Activated CD4-positive, CD25-positive, alpha-beta regulatory T cell treated with anti-CD3 and anti-CD28 coated beads, Interleukin-2, amount 50 U/mL, for 72 hours (primary cell): ENCODE data around the gene A4GALT.
"Not testable (repeated sequence)": the region's sequence is repeated elsewhere in the genome, so short reads cannot be mapped to it uniquely, and the experiment has no call there.

ENCODE experiments used
- DNase-seq: peaks from one replicate; pipeline ENCODE4 v3.0.0; 2021

The A4GALT gene, protein sequence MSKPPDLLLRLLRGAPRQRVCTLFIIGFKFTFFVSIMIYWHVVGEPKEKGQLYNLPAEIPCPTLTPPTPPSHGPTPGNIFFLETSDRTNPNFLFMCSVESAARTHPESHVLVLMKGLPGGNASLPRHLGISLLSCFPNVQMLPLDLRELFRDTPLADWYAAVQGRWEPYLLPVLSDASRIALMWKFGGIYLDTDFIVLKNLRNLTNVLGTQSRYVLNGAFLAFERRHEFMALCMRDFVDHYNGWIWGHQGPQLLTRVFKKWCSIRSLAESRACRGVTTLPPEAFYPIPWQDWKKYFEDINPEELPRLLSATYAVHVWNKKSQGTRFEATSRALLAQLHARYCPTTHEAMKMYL

DNA sequence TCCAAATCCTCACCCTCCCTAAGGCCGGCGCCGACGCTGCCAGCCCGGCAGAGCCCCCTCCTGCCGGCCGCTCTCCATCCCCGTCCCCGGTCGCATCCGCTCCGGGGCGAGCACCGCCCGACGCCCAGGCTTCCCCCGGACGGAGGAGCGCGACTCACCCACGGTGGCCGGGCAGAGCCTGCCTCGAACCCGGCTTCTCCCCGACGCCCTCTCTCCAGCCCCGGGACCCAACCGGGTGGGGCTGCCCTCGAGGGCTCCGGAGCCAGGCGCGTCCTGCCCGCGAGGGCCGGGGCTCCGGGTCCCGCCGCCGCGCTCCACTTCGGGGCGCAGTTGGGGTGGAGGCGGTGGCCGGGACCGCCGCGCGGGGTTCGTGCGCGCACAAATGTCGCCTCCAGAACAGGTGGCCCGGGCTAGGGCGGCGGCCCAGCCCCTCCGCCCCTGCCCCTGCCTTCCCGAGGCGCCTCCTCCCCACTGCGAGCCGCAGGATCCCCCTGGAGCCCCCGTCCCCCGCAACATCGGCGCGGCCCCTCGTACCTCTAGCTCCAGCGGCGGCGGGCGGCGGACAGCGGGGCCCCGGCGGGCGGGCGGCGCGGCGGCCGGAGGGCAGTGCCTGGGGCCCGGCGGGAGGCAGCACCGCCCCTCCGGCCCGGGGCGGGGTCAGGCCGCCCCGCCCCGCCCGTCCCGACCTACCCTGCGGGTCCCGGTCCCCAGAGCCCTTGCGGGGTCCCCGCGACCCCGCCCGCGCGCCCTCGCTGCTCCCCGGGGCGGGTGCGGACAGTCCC is at the start of gene A4GALT:
Gene A4GALT (minus strand): TSS at position 608 of the 782 bp plus-strand sequence. CDS start 26,919 bp downstream, outside the sequence.
- DNase-seq: no peak

DNA sequence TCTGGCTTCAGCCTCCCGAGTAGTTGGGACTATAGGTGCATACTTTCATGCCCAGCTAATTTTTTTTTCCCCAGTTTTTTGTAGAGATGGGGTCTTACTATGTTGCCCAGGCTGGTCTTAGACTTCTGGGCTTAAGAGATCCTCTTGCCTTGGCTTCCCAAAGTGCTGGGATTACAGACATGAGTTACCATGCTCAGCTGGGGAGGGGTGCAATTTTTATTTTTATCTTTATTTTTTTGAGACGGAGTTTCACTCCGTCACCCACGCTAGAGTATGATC is 49.7 kb upstream of the A4GALT start:
- no peak for DNase-seq

DNA sequence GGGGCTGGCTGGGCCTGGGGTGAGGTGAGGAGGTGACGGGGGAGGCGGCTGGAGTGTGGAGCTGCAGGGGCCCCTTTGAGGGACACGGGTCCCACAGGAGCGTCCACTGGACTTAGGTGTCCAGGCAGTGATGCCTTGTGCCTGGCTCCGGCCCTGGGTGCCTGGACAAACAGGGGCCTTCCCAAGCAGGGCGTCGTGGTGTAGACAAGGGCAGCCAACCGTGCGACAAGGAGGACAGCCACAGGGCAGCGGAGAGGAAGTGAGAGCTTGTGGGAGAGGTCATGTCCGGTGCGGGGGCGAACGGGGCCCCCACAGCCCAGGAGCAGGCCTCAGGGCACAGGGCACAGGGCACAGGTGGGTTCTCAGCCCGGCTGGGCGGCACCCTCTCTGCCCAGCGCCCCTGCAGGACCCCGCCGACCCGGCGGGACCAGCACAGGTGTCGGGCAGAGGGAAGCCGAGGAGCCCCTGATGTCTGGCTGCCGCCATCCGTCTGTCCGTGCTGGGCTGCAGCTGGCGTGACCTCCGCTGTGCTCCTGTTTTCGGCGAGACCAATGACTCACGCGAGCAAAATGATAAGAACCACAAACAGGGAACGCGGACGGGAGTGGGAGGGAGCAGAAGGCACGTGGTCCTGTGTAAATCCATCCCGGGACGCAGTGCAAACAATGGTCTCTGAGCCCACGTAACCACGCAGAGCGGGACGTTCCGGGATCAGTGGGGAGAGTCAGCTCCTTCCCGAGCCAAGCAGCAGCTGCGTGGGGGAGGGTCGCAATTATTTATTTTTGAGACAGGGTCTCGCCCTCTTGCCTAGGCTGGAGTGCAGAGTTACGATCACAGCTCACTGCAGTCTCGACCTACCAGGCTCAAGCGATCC is 49.1 kb upstream of the A4GALT start:
- DNase-seq: no peak

DNA sequence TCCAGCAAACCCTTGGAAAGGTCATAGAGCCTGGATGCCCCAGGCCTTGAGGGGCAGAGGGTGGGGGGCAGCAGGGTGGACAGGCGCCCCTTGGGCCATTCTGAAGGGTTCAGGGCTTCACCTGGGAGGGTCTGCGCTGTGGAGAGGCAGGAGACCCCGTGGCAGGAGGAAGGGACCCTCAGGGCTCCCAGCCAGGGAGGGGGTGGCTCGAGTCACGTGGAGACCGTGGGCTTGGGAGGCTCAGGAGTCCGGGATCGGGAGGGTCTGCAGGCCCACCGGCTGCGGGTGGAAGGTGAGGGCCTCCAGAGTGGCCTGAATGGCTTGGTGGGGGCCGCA is 48.5 kb upstream of the A4GALT start:
- DNase-seq: no peak

DNA sequence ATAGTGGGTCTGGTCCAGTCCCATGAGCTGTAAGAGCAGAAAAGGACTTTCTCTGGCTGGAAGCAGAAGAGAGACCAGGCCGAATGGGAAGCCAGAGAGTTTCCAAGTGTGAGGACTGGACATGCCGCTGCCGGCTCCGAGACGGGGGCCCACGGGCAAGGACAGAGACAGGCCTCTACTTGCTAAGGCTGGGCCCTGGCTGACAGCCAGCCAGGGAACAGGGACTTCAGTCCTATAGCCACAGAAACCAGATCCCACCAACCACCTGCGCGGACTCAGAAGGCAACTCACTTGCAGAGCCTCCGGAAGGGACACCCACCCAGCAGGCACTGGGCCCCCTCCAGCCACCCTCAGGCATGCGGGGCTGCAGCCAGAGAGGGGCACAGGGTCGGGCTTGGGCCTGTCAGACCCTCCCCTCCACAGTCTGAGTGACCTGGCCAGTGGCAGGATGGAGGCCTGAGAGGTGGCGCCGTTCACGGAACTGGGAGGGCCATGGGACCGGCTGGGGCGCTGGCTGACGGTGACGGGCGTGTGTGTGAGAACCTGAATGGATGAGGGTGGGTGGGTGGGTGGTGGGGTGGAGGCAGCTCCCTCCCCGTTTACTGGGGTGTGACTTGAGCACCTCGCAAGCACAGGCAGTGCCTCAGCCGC is 47.8 kb upstream of the A4GALT start:
- no peak for DNase-seq

DNA sequence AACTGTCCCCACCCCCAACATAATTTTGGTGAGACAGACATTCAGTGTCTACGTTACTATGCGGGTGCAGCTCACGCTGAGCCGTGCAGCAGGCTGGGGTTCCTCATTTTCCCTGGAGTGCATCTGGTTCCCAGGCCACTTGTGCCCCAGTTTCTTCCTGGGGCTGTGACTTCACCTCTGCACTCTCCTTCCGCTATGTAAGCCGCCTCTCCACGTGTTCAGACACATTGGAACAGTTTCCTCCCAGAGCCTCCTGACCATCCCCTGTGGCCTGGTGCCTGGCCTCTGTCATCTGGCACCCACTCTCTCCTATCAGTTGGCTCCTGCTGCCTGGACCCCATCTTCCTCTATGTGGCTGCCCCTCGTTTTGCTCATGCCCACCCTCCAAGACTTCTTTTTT is 46.2 kb upstream of the A4GALT start:
- no peak for DNase-seq

DNA sequence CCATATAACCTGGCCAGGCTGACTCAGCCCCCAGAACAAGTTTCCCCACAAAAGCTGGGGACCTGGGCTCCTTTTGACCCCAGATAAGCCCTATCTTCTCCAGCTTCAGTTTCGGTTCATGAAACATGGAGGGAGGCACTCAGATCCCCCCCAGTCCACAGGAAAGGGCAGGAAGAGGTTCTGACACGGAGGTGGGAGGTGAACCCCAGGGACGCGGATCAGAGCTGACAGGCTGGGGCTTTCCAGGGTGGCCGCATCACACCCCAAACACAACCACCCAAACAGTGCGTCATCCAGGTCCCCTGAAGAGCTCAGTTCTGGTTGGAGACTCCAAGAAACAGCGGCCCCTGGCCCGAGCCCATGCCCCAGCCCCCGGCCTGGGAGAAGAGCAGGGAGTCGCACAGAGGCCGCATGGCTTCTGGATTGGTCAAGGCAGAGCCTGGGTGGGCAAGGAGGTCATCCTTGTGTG is 44.3 kb upstream of the A4GALT start:
- DNase-seq: no peak

DNA sequence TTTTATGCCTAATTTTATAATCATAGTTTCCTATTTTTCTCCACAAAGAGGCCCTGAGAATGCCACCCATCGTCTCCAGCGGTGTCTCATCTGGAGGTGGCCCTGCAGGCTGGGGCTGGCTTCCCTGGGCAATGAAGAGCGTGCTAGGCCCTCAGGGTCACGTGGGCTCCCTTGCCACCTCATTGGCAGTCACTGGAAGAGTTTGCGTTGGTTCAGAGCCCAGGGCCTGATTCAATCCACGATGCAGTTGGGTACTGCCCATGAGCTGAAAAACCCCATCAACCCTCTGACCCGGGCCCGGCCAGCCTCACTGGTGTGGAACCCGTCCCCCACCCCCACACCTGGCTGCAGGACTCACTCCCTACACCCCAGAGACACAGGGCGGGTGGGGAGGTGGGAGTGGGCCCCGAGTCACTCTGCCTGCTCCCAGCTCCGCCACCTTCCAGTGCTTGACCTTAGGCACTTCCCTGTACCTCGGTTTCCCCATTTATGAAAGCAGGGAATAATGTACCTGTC is 43.4 kb upstream of the A4GALT start:
- DNase-seq: no peak

DNA sequence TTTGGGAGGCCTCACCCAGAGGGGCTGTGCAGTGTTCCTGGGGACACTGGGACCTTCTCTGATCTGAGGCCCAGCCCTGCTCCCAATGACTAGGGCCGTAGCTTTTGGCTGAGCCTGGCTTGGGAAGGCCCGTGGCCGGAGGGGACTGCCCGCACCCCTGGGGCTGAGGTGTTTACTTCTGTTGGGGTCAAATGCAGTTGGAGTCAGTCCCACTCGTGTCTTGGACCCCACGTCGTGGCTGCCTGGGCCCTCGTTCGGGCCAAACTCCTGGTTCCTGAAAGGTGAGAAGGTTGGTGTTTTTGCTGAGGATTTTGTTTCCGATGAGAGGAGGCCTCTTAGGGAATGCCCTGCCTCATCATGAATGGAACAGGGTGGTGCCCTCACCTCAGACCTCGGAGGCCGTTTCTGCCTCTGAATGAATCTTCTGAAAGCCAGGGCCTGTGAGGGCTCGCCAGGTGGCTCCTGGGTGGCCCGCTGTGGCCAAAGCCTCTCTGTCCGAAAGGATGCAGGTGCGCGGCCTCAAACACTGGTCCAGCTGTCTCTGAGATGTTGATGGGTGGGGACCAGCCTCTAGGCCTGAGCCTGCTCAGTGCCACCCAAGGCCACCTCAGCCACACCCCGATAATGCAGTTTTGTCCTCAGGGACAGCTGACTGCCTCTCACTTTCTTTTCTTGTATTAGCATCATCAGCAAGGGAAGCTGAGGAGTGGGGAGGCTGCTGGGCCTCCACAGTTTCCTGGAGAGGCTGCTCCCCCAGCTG is 40.3 kb upstream of the A4GALT start:
- no peak for DNase-seq

DNA sequence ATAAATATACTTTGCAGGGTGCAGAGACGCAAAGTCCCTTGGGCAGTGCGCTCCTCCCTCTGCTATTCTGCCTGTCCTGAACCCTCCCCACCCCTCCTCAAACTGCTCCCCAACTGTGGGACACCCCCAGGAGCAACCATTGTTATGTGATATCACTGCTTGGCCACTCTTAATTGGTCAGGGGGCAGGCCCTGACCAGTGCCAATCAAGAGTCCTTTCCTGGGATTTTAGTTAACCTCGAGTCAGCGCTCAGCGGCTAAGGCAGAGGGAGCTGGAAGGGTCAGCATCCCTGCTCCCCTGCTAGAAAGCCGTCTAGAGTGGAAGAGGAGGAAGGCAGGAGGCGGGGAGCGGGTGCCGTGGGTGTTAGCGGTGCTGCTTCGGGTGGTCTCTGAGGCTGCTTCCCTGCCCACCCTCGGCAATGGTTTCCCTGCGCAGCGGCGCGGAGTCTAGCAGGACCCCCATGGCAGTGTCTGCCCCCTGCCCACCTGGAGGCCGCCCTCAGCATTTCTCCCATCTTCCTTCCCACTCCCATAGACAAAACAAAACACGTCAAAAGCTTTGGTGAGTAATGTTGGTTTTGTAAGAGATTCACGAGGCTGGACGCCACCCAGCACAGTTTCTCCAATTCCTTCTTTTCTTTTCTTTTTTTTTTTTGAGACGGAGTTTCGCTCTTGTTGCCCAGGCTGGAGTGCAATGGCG is 38.4 kb upstream of the A4GALT start:
- DNase-seq: no peak

DNA sequence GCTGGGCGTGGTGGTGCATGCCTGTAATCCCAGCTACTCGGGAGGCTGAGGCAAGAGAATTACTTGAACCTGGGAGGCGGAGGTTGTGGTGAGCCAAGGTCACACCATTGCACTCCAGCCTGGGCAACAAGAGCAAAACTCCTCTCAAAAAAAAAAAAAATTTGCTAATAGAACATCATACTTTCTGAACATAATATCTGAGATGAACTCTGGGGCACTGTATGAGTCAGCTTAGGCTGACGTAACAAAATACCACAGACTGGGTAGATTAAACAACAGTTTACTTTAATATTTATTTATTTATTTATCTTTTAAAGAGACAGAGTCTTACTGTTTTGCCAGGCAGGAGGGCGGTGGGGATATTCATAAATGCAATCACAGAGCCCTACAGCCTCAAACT is 34.9 kb upstream of the A4GALT start:
- DNase-seq: not testable (repeated sequence)

DNA sequence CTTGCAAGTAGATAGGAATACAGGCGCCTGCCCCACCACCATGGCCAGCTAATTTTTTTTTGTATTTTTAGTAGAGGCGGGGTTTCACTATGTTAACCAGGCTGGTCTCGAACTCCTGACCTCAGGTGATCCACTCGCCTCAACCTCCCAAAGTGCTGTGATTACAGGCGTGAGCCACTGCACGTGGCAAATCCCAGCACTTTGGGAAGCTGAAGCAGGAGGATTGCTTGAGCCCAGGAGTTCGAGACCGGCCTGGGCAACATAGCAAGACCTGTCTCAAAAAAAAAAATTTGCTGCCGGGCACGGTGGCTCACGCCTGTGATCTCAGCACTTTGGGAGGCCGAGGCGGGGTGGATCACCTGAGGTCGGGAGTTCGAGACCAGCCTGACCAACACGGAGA is 34.5 kb upstream of the A4GALT start:
- not testable (repeated sequence) for DNase-seq

DNA sequence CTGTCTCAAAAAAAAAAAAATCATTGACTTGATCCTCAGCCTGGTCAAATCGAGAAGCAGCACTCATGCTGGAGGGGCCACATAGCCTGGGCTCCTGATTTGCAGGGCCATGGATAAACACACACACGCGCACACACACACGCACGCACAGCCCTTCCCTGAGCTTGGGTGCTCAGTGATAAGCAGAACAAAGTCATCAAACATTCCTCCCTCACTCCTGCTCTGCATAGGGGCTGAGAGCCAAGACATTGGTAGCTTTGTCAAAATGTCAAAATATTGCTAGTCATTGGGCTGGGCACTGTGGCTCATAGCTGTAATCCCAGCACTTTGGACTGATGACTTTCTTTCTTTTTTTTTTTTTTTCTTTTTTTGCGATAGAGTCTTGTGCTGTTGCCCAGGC is 34.0 kb upstream of the A4GALT start:
- no peak for DNase-seq

DNA sequence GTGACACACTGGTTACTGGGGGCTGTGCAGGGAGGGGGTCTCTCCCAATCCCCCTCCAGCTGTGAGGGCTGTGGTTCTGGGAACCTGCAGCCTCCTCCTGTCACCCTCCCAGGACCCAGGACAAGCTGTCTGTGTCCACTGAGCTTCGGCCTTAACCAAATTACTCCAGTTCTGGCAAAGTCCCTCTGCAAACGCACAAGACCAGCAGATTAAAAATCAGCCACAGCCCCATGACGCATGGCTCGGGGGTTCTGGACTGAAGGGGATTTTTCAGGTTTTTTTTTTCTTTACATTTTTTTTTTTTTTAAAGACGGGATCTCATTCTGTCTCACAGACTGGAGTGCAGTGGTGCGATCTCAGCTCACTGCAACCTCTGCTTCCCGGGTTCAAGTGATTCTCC is 32.2 kb upstream of the A4GALT start:
- no peak for DNase-seq

DNA sequence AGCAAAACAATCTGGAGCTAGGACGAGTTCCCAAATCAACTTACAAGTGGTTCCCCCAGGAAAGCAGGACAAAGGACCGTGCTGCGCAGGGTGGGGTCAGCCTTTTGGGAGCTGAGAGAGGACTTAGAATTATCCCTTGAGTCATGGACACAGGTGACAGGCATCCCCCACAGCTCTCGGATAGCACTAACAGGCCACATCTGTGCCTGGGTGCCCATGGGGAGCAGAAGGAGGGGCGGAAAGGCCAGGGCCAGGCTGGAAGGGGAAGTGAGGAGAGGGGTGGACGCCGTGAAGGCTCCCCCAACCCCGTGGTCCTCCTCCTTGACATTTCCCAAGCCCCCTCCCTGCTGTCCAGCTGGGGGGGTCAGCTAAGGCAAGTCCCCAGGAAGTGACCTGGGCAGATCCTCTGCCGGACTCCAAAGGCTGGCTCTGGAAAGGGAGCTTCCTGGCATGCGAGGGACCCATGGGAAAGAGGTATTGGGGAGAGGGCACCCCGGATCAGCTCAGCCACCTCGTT is 31.6 kb upstream of the A4GALT start:
- no peak for DNase-seq

DNA sequence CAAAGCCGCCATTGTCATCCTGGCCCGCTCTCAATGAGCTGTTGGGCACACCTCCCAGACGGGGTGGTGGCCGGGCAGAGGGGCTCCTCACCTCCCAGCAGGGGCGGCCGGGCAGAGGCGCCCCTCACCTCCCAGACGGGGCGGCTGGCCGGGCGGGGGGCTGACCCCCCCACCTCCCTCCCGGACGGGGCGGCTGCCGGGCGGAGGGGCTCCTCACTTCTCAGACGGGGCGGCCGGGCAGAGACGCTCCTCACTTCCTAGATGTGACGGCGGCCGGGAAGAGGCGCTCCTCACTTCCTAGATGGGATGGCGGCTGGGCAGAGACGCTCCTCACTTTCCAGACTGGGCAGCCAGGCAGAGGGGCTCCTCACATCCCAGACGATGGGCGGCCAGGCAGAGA is 29.8 kb upstream of the A4GALT start:
- DNase-seq: not testable (repeated sequence)

DNA sequence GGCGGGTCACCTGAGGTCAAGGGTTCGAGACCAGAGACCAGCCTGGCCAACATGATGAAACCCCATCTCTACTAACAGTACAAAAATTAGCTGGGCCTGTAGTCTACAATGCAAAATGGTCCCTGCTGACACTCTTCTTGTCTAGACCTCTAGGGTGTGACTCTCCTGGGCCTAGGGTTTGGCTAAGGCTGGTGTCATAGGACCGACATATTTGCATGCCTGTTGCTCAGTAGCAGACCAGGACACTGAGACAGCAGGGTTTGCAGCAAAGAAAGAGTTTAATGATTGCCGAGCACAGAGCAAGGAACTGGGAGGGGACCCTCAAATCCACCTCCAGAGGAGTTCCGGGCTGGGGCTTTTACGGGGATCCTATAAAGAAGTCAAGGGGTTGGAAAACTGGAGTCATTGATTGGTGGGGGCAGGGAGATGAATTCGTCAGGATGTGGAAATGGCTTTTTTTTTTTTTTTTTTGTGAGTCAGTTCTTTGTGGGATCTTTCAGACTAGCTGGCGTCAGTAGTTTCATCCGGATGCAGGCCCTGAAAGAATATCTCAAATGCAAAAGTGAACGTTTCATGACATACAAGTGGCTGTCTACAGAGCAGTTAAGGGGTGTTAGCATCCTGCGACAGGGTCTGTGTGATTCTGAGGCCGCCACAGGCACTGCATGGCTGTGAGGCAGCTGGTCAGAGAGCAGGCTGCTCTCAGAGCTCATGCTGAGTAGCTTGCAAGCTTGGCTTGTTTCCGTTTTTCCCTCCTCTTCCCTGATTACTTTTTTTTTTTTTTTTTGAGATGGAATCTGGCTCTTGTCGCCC is 27.2 kb upstream of the A4GALT start:
- no peak for DNase-seq

DNA sequence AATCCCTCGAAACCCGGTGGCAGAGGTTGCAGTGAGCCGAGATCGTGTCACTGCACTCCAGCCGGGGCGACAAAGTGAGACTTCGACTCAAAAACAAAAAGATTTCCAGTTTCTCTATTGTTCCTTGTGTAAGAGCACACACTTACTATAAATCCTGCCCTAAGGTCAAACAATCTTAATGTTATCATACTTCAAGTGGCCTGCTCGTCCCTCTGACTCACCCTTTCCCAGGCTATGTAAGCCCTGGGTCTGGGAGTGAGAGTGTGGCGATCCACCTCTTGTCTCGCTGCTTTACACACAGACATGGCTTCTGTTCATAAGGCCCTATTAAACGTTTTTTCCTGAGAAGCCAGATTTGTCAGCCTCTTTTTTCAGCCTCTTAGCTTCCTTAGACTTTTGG is 24.4 kb upstream of the A4GALT start:
- DNase-seq: no peak

DNA sequence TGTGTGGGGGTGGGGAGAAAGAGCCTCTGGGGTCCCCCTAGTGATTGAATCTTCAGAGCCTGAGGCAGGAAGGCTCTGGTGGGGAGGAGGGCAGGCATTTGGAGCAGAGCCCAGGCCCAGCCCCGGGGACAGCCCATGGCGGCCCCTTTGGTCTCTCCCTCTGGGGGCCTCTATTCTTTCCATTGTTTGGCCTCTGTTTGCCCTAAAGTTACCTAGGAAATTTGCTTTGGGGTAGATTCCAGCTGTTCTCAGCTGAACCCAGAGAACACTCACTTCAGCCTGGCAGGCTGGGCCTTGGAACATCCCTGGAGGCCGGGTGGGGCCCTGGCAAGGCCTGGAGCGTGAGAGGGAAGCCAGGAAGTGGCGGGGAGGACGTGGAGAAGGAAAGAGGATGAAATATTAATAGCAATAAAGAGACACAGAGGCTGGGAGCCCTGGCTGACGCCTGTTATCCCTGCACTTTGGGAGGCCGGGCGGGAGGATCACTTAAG is 22.9 kb upstream of the A4GALT start:
- DNase-seq: no peak

DNA sequence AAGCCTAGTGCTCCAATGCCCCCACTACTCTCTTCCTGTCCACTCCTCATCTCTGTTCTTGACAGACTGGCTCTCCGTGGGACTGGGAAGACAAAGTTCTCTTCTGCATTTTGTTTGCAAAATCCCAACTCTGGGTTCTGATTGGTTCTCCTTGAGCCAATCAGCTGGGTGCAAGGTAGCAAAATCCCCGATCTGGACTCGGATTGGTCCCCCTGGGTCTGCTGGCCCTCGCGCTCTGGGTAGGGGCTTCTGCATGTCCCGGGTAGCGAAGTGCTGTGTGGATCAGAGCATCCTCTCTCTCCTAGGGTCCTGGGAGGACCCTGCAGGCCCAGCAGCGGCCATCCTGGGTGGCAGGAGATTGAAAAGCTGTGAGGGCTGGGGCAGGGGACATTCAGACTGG is 22.3 kb upstream of the A4GALT start:
- DNase-seq: no peak
